AG09319 (cell line): ENCODE measurements around the gene LRRC8C.

Source experiments
- DNase-seq: peaks from one replicate; pipeline ENCODE4 v3.0.0-alpha.2; 2010; ENCODE audit warnings: low read depth; ENCODE audit errors: extremely low read depth
- CTCF ChIP-seq: IDR thresholded peaks from 2 replicates; pipeline ENCODE4 v1.5.1; 2011; ENCODE audit warnings: low read depth, mild to moderate bottlenecking, inconsistent platforms, low read length, moderate library complexity

The LRRC8C gene

GRCh38 chr1:89708751-89709375, 75.9 kb downstream of the LRRC8C start:
- TF ChIP-seq CTCF = no peak

GRCh38 chr1:89710498-89711139, 77.7 kb downstream of the LRRC8C start:
- no peak for TF ChIP-seq CTCF
- DNase-seq = no peak

More at GRCh38 chr1:89708751-89709375, 75.9 kb downstream of the LRRC8C start:
- DNase-seq = no peak

- no peak for TF ChIP-seq CTCF
- DNase-seq = no peak
These were observed 78.3 kb downstream of the LRRC8C start for GRCh38 chr1:89711140-89711778.

GRCh38 chr1:89712420-89712819, 79.5 kb downstream of the LRRC8C start:
- no peak for DNase-seq
- no peak for TF ChIP-seq CTCF

GRCh38 chr1:89715677-89716076, 82.8 kb downstream of the LRRC8C start:
- no peak for TF ChIP-seq CTCF
- DNase-seq = no peak

- no peak for TF ChIP-seq CTCF
- no peak for DNase-seq
These were observed 86.8 kb downstream of the LRRC8C start for GRCh38 chr1:89719502-89720306.
